WTC11 (cell line): Measurements from ENCODE around the gene HPSE2. TPM values are rescaled to one million over a fixed set of nuclear protein-coding genes. Genes with fewer than 3 reads are reported as not detected.
A peak's percentile ranks its signal among the peaks of the same experiment; 100 is the strongest.

Experiments used
- ATAC-seq: fragments of 200-7000 bp; cut with Tn5 transposase; 2 replicates; pipeline ENCODE4 v1.10.0; 2021; ENCODE audit warnings: mild to moderate bottlenecking, moderate library complexity
- CTCF ChIA-PET: fragments of 300-600 bp; sonication (Branson Sonifier 250); formaldehyde crosslinking; loops from one replicate; lab custom pipeline; 2021; ENCODE audit warnings: antibody characterized with exemption; lab: Charles Lee
- POLR2A ChIA-PET: fragments of 350-600 bp; sonication (Branson Sonifier 250); formaldehyde crosslinking; loops from one replicate; lab custom pipeline; 2021; ENCODE audit warnings: antibody characterized with exemption; lab: Charles Lee
- DNase-seq: peaks from one replicate; pipeline ENCODE4 v3.0.0; 2021; ENCODE audit warnings: low spot score
- H3K27ac Mint-ChIP-seq: 2 replicates; pipeline ENCODE4 v1.8.0; 2021; ENCODE audit warnings: mixed read lengths
- H3K27me3 Mint-ChIP-seq: 2 replicates; pipeline ENCODE4 v1.8.0; 2021; ENCODE audit warnings: low read depth, mild to moderate bottlenecking, moderate library complexity, mixed read lengths
- H3K36me3 Mint-ChIP-seq: 2 replicates; pipeline ENCODE4 v1.8.0; 2021; ENCODE audit warnings: mixed read lengths
- H3K4me1 Mint-ChIP-seq: 2 replicates; pipeline ENCODE4 v1.8.0; 2022; ENCODE audit warnings: mixed read lengths
- H3K4me3 Mint-ChIP-seq: 2 replicates; pipeline ENCODE4 v1.8.0; 2021; ENCODE audit warnings: mild to moderate bottlenecking, moderate library complexity, mixed read lengths
- H3K9me3 Mint-ChIP-seq: 2 replicates; pipeline ENCODE4 v1.8.0; 2021; ENCODE audit warnings: mixed read lengths
- ATF2 ChIP-seq: sonication (generic); formaldehyde crosslinking; IDR thresholded peaks from 2 replicates; pipeline ENCODE4 v1.8.1; 2022; ENCODE audit warnings: low read depth, missing genetic modification reagents, borderline replicate concordance
- CBFB ChIP-seq: sonication (generic); formaldehyde crosslinking; IDR thresholded peaks from 2 replicates; pipeline ENCODE4 v1.8.1; 2022; ENCODE audit warnings: mild to moderate bottlenecking, low read depth, missing genetic modification reagents
- E2F1 ChIP-seq: sonication (generic); formaldehyde crosslinking; IDR thresholded peaks from 2 replicates; pipeline ENCODE4 v1.8.0; 2022; ENCODE audit warnings: mild to moderate bottlenecking, missing genetic modification reagents
- E2F4 ChIP-seq: sonication (generic); formaldehyde crosslinking; IDR thresholded peaks from 2 replicates; pipeline ENCODE4 v1.8.1; 2022; ENCODE audit warnings: low read depth, mild to moderate bottlenecking, moderate library complexity, missing genetic modification reagents, borderline replicate concordance
- GABPB1 ChIP-seq: sonication (generic); formaldehyde crosslinking; IDR thresholded peaks from 2 replicates; pipeline ENCODE4 v1.8.1; 2023; ENCODE audit warnings: mild to moderate bottlenecking, missing genetic modification reagents
- GRHL2 ChIP-seq: fragments of 250-450 bp; sonication (Bioruptor Pico); IDR thresholded peaks from 2 replicates; pipeline ENCODE4 v1.8.0; 2022; ENCODE audit warnings: mild to moderate bottlenecking, moderate library complexity; ENCODE audit not compliant: insufficient replicate concordance, severe bottlenecking
- IRF2 ChIP-seq: sonication (generic); formaldehyde crosslinking; IDR thresholded peaks from 2 replicates; pipeline ENCODE4 v1.8.0; 2022; ENCODE audit warnings: low read depth, missing genetic modification reagents, borderline replicate concordance
- NR2C2 ChIP-seq: sonication (generic); formaldehyde crosslinking; IDR thresholded peaks from 2 replicates; pipeline ENCODE4 v1.8.0; 2022; ENCODE audit warnings: mild to moderate bottlenecking, missing genetic modification reagents
- OVOL2 ChIP-seq: fragments of 250-450 bp; sonication (Bioruptor Pico); IDR thresholded peaks from 2 replicates; pipeline ENCODE4 v1.9.0; 2021; ENCODE audit warnings: mild to moderate bottlenecking, borderline replicate concordance
- RORB ChIP-seq: fragments of 250-450 bp; sonication (Bioruptor Pico); IDR thresholded peaks from 2 replicates; pipeline ENCODE4 v1.9.0; 2021; ENCODE audit warnings: mild to moderate bottlenecking
- SMAD4 ChIP-seq: sonication (generic); formaldehyde crosslinking; IDR thresholded peaks from 2 replicates; pipeline ENCODE4 v1.8.0; 2022; ENCODE audit warnings: mild to moderate bottlenecking, missing genetic modification reagents
- TCF7 ChIP-seq: sonication (generic); formaldehyde crosslinking; IDR thresholded peaks from 2 replicates; pipeline ENCODE4 v1.8.0; 2022; ENCODE audit warnings: mild to moderate bottlenecking, low read depth, missing genetic modification reagents, moderate library complexity
- TEAD4 ChIP-seq: sonication (generic); formaldehyde crosslinking; IDR thresholded peaks from 2 replicates; pipeline ENCODE4 v1.8.0; 2022; ENCODE audit warnings: mild to moderate bottlenecking, missing genetic modification reagents
- ZBTB43 ChIP-seq: sonication (generic); formaldehyde crosslinking; IDR thresholded peaks from 2 replicates; pipeline ENCODE4 v1.8.1; 2023; ENCODE audit warnings: mild to moderate bottlenecking, missing genetic modification reagents
- ZMAT4 ChIP-seq: fragments of 250-450 bp; sonication (Bioruptor Pico); IDR thresholded peaks from 2 replicates; pipeline ENCODE4 v1.9.0; 2021; ENCODE audit warnings: mild to moderate bottlenecking
- ZNF121 ChIP-seq: sonication (generic); formaldehyde crosslinking; IDR thresholded peaks from 2 replicates; pipeline ENCODE4 v1.8.0; 2023; ENCODE audit warnings: missing genetic modification reagents
- ZNF219 ChIP-seq: sonication (generic); formaldehyde crosslinking; IDR thresholded peaks from 2 replicates; pipeline ENCODE4 v1.8.0; 2023; ENCODE audit warnings: missing genetic modification reagents, mild to moderate bottlenecking, borderline replicate concordance
- ZNF232 ChIP-seq: sonication (generic); formaldehyde crosslinking; IDR thresholded peaks from 2 replicates; pipeline ENCODE4 v1.8.0; 2022; ENCODE audit warnings: mild to moderate bottlenecking, missing genetic modification reagents
- ZNF425 ChIP-seq: fragments of 250-450 bp; sonication (Bioruptor Pico); conservative IDR thresholded peaks from 2 replicates; pipeline ENCODE4 v1.9.0; 2021; ENCODE audit warnings: mild to moderate bottlenecking
- ZNF512 ChIP-seq: sonication (generic); formaldehyde crosslinking; IDR thresholded peaks from 2 replicates; pipeline ENCODE4 v1.8.1; 2022; ENCODE audit warnings: missing genetic modification reagents, borderline replicate concordance
- ZNF671 ChIP-seq: fragments of 250-450 bp; sonication (Bioruptor Pico); IDR thresholded peaks from 2 replicates; pipeline ENCODE4 v1.8.0; 2021; ENCODE audit warnings: mild to moderate bottlenecking
- total RNA-seq: library from RNA; stranded (reverse); gene quantifications from 3 replicates; pipeline ENCODE4 v1.2.3, GENCODE V29; 2021

The HPSE2 gene
- total RNA-seq, 1 experiment from 2014 or later, result 0.66 TPM

- Mint-ChIP-seq H3K4me3 (no peak overlapping the region), H3K27me3 (peaks cover 5% of the 10 kb centered on the region; the same call in 1 of the 2 replicates), H3K36me3 (no peaks in the 10 kb centered on the region), H3K4me1 (no peaks in the 10 kb centered on the region), H3K9me3 (peaks cover 10% of the 10 kb centered on the region)
- DNase-seq (no peak), ATAC-seq (no peak)
- ChIA-PET POLR2A (no interaction called here), CTCF (no interaction called here)
- no peak for TF ChIP-seq ZMAT4
- peak; percentile 34; the same call in 1 of the 2 replicates for TF ChIP-seq GABPB1 (CRISPR knock-in tag)
- TF ChIP-seq, all 79 proteins: peak for 1
- no peak overlapping the region for H3K27ac Mint-ChIP-seq
Observed at GRCh38 chr10:98488669-98489430, 746.8 kb downstream of the HPSE2 start.

GRCh38 chr10:98487649-98488048 lies 748.0 kb downstream of the HPSE2 start:
- ATAC-seq (no peak), DNase-seq (no peak)
- H3K4me3 Mint-ChIP-seq, result no peak overlapping the region
- ChIA-PET CTCF (no interaction called here), POLR2A (no interaction called here)
- H3K27ac Mint-ChIP-seq, result no peak overlapping the region
- 0 out of 2 replicates have a peak, but pooled peaks cover 4% of the 10 kb centered on the region for H3K36me3 Mint-ChIP-seq
- no peaks in the 10 kb centered on the region for H3K4me1 Mint-ChIP-seq
- peaks cover 5% of the 10 kb centered on the region; the same call in 1 of the 2 replicates for H3K27me3 Mint-ChIP-seq
- H3K9me3 Mint-ChIP-seq, result peaks cover 14% of the 10 kb centered on the region
- no peak for TF ChIP-seq OVOL2 (CRISPR knock-in tag)
- TF ChIP-seq TCF7 (CRISPR knock-in tag), result no peak
- TF ChIP-seq ZNF512 (CRISPR knock-in tag), result no peak
- no peak for TF ChIP-seq ZNF425
- no peak for TF ChIP-seq E2F1 (CRISPR knock-in tag)
- no peak for TF ChIP-seq ZNF219 (CRISPR knock-in tag)
- TF ChIP-seq RORB (CRISPR knock-in tag), result no peak
- no peak for TF ChIP-seq ZNF121
- TF ChIP-seq GRHL2, result no peak
- no peak for TF ChIP-seq ATF2
- no peak for TF ChIP-seq NR2C2 (CRISPR knock-in tag)
- TF ChIP-seq TEAD4 (CRISPR knock-in tag), result no peak
- TF ChIP-seq, all 79 proteins: peak for 0

- Mint-ChIP-seq H3K9me3 (peaks cover 17% of the 10 kb centered on the region), H3K4me3 (no peak overlapping the region), H3K27ac (no peak overlapping the region), H3K36me3 (0 out of 2 replicates have a peak, but pooled peaks cover 7% of the 10 kb centered on the region), H3K27me3 (peaks cover 5% of the 10 kb centered on the region; the same call in 1 of the 2 replicates), H3K4me1 (no peaks in the 10 kb centered on the region)
- ChIA-PET POLR2A (no interaction called here), CTCF (no interaction called here)
- DNase-seq (no peak), ATAC-seq (no peak)
- TF ChIP-seq CBFB (no peak), E2F4 (CRISPR knock-in tag) (no peak), SMAD4 (CRISPR knock-in tag) (no peak), ZNF232 (CRISPR knock-in tag) (no peak), IRF2 (no peak), ZBTB43 (no peak), ZNF671 (CRISPR knock-in tag) (no peak), TCF7 (CRISPR knock-in tag) (no peak)
Observed at GRCh38 chr10:98486421-98486820, 749.2 kb downstream of the HPSE2 start.
